Measurements from ENCODE around the gene LLGL1.

The LLGL1 gene

DNA sequence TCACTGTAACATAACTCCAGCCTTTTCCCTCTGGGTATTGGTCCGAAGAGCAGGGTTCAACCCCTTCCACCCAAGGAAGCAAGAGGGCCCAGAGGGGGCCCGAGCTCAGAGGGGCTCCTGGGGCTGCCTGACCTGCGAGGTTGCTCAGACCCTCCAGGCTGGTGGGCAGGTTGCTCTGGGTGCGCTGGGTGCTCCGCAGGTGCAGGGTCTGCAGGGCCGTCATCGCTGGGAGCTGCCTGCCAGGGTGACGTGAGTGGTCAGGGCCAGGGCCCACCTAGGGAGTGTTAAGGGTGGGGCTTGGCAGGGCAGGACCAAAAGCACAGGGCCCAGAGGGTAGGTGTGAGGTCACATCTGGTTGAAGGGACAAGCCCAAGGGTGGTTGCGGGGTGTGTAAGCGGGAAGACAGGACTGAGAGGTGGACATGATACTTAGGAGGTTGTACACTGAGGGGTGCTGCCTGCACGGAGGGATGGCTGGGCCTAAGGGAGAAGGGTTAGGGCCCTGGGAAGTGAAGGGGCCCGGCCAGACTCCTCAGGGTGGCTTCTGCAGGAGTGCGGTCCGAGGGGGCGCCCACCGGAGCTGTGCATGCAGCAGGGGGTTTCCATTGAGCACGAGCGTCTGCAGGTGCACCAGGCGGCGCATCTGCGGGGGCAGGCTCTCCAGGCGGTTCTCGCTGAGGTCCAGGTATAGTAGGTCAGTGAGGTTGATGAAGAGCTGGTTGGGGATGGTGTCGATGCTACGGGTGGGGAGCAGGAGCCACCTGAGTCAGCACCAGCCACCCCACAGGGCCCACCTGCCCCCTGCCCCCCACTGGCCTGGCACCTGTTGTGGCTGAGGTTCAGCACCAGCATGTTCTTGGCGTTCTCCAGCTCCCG is 28.7 kb downstream of the LLGL1 start:
- no peak for DNase-seq

DNA sequence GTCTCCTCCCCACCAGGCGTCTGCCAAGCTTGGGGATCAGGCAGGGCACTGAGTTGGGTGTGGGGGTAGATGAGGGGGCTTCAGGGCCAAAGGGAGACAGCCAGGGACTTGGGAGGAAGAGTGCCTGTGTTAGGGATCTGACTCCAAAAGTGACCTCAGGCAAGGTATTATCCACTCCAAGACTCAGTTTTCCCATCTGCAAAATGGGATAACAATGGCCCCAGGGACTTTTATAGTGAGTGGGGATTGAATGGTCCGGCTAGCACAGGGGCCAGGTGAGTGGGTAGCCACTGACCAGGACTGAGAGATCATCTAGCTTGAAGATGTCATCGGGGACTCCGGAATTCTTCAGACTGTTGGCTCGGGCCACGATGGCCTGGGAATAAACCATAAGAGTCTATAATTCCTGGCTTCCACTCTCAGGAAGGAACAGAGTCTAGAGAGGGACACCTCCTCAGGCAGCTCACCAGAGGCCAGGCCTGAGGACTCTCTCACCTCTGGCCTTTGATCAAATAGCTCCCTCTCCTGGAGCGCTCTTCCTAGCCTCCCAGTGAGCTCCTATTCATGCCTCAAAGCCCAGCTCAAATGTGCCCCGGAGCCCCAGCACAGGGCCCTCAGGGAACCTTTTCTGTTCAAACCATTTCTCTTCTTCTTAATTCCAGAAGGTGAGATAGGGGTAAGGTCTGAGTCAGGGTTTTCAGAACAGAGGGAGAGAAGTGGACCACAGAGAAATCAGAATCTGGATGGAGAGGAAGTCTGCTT is 29.6 kb downstream of the LLGL1 start:
- no peak for DNase-seq

DNA sequence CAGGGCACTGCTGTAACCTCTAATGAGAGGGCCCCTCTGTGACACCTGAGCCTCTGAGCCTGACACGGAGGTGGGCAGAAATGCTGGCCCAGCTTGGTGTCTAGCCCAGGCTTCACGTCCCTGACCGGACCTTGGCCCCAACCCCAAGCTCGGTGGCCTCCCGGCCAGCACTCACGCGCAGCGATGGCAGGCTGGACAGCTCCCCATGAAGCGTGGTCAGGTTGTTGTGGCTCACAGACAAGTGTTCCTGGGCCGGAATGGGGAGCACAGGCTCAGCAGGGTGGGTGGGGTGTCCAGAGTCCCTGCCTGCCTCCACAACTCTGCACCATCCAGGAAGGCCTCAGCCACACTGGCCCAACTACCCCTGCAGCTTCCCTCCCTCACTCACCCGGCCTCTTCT is 30.9 kb downstream of the LLGL1 start:
- no peak for DNase-seq

DNA sequence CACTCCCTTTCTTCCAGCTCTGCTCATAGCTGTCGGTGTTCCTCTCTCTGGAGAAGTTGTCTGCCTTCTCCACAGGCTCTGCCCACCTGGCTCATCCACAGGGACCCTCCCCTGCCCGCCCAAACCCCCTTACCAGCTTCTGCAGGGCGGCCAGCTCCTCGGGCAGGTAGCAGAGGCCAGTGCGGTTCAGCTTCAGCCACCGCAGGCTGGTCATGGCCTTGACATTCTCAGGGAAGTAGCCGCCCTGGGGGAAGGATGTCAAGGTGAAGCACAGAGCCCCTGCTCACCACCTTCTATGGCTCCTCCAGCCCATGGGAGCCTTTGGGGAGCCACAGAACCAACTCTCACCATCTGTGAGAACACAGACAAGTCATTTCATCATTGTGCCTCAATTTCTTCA is 31.3 kb downstream of the LLGL1 start:
- DNase-seq: no peak

DNA sequence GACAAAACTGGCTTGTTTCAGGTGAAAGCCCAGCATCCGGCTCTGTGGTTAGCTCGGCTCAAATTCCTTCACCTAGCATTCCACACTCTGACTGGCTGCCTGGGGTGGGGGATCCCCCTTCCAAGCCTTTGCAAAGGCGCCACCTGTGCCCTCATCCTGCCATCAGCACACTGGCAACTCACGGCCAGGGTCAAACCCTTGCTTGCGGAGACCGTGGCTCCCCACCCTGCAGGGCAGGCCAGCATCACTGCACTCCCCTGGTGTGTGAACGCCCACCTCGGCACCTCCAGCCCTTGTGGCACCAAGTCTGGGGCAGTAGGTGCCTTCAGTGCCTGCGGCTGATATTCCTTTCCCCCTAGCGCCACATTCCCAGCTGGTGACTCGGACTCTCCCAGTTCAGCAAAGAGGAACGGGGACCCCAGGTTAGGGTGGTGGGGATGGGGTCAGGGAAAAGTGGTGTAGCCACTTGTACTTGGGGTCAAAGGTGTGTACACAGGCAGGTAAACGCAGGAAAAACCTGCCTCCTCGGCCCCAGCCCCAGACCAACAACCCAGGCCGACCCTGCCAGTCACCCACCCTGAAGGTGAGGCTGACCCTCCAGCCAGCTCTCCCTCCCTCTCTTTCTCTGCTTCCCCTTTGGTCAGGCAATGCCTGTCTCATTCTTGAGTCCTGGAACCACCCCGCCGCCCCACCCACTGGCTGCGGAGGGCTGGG is 32.0 kb downstream of the LLGL1 start:
- DNase-seq: no peak

DNA sequence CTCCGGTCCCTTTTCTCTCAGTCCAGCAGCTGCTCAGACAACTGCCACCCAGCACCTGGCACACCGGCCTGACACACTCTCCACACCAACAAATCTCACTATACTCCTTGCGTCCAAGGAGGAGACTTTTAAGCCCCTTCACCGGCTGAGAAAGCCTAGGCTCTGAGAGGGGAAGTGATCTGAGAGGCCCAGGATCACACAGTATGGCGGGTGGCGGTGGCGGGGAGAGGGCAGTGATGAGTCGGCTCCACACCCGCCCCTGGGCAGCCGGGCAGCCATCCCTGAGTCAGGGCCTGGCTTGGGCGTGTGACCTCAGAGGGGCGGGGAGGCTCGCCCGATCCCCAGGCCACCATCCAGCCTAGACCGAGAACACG is 32.5 kb downstream of the LLGL1 start:
- peak; percentile 76 for DNase-seq

DNA sequence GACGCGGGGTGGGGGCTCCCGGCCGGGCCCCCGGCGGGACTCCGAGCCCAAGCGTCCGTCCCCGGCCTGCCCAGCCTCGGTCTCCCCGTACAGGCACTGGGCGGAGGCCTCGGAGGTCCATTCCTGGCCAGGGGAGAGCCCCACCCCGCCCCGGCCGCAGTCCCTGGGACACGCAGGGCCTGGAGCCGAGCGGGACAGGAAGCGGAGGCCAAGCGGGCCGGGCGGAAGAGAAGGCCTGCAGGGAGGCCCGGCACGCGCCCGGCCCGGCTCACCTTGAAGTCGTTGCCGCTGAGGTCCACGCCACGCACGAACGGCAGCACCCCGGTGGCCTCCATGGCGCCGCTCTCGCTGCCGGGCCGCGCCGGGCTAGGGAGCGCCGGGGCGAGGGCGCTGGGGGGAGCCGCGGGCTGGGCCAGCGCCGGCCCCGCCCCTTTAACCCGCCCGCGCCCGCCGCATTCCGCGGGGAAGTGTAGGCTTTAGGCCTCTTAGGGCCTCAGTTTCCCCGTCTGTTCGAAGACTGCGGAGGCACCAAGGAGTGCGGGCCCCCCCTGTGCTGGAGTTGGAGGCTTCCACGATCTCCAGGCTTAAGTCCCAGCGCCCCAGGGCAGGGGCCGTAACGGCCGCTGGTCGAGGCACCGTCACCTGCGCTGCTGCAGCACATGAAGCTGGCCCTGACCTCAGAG is 33.1 kb downstream of the LLGL1 start, which contains the start of gene FLII:
Gene FLII (minus strand): TSS at position 383 of the 683 bp plus-strand sequence. CDS start 48 bp downstream, at position 335.
- peak; percentile 63 for DNase-seq

DNA sequence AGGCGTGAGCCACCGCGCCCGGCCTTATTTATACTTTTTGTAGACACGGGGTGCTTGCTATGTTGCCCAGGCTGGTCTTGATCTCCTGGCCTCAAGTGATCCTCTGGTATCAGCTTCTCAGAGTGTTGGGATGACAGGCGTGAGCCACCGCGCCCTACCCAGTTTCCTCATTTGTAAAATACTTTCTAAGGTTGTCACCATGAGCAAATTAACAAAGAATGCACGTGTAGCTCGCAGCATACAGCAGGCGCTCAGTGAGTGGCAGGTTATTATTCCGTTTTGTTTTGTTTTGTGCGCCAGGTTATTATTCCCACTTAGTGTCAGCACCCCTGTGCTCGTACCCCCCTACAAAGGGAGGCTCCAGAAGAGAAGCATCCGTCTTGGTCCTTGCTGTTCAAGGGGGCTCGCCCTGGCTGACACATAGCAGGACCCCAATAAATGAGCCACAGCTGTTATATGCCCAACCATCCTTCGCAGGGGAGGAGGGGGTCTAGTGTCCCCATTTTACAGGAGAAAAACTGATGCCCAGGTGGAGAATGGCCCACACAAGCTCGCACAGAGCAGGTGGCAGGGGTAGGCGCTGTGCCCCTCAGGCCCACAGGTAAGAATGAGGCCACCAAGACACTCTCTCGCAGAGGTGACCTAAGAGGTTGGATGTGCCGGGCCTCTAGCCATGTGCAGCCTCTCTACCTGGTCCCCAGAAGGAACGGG is 34.3 kb downstream of the LLGL1 start:
- DNase-seq: no peak

DNA sequence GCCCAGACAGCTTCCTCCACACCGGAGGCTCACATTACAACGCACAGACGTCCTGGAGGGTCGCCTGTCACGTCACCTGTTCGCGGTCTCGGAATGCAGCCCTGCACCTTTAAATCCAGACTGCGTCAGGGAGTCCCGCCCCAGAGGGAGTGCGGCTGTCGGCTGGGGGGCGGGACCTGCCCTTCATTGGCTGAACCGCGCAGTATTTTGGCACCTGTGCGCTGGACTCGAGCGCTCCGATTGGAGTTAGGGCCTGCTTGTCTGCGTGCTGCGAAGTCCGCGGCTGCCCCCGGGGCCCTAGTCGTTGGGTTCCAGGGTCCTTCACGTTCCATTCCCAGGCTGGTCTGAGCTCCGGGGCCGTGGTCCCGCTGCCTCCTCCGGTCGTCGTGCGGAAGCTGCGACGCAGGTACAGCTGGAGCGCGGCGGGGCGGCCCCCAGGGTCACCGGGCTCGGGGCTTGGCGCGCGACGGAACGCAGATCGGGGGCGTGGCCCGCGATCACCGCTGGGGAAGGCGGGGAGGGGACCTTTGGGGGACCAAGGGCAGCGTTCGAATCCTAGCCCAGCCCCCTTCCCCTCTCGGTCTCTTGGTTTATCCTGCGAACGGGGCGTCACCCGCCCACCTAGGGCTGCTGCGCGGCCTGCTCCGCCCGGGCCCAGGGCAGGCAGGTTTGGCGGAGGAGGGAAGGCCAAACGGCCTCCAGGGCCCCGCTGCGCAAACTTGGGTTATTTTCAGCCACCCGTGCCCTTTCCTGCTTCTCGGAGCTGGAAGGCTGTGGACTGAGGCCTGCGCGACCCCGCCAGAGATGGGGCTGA is 35.1 kb downstream of the LLGL1 start, which contains the start of gene MIEF2:
Gene MIEF2 (plus strand): TSS at position 331 of the 814 bp plus-strand sequence. CDS start 2,059 bp downstream, outside the sequence.
- DNase-seq: peak; percentile 96

DNA sequence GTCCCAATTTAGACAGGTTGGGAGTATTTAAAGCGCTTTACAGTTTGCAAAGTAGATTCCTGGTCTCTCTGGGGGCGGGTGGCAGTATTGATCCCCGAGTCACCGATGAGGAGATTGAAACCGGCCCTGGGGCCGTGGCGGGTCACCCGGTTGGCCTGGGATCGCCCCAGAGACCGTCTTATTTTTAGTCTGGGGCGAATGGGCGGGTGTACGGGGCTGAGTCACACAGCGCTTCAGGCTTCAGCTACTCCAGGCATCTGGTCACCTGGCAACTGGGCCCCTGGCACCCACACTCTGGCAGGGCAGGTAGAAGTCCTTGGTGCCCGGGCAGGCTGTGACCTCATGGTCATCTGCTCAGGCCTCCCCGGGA is 35.7 kb downstream of the LLGL1 start:
- DNase-seq: peak; percentile 32

DNA sequence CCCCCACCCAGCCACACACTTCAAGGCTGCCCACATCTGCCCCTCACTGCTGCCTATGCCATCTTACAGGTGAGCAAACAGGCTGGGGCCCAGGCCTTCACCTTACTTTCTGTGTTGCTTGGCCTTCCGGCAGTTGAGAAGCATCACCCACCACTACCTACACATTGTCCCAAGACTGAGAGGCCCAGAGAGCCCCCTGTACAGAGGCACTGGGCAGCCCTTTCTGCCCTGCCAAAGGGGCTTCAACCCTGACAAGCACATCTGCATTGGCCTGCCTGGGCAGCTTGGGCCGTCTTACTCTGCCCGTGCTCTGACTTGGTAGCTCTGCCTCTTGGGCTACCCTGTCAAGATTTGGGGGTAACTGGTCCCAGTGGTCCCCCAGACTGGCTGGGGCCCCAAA is 36.2 kb downstream of the LLGL1 start:
- peak; percentile 26 for DNase-seq

DNA sequence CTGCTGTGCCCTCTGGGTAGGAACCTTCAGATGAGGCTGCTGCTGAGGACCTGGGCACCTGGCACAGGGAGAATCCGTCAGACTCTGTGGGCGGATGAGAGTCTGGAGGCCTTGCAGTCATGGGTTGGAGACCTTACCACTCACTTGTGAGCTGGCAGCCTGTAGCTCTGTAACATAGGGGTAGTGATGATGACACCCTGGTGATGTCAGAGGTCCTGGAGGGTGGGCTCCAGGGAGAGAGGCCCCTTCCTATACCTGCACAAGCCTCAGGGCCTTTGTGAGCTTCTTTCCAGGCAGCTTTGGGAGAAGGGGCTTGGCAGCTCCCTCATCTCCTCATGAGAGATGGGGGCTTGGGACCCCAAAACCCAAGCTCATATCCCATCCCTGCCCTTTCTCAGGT is 36.7 kb downstream of the LLGL1 start:
- no peak for DNase-seq

DNA sequence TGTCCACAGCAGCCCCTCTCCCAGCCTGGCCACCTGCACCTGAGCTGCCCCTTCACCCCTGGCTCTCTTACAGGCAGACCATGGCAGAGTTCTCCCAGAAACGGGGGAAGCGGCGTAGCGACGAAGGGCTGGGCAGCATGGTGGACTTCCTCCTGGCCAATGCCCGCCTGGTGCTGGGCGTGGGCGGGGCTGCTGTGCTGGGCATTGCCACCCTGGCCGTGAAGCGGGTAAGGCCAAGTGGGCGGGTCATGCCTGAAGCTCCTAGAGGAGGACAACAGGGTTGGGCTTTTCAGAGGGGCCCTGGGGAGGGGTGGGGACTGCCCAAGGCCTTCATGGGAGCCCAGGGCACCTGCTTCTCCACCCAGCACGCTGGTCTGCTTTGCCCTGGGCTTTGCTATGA is 37.2 kb downstream of the LLGL1 start:
- DNase-seq: peak; percentile 26

DNA sequence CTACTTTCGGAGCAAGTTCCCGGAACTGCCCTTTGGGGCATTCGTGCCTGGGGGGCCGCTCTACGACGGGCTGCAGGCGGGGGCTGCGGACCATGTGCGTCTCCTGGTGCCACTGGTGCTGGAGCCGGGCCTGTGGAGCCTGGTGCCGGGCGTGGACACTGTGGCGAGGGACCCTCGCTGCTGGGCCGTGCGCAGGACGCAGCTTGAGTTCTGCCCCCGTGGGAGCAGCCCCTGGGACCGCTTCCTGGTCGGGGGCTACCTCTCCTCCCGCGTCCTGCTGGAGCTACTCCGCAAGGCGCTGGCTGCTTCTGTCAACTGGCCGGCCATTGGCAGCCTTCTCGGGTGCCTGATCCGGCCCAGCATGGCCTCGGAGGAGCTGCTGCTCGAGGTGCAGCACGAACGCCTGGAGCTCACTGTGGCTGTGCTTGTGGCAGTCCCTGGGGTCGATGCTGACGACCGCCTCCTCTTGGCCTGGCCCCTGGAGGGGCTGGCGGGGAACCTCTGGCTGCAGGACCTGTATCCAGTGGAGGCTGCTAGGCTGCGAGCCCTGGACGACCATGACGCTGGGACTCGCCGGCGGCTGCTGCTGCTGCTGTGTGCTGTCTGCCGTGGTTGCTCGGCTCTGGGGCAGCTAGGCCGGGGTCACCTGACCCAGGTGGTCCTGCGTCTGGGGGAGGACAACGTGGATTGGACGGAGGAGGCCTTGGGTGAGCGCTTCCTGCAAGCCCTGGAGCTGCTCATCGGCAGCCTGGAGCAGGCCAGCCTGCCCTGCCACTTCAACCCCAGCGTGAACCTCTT is 38.6 kb downstream of the LLGL1 start:
- DNase-seq: no peak

DNA sequence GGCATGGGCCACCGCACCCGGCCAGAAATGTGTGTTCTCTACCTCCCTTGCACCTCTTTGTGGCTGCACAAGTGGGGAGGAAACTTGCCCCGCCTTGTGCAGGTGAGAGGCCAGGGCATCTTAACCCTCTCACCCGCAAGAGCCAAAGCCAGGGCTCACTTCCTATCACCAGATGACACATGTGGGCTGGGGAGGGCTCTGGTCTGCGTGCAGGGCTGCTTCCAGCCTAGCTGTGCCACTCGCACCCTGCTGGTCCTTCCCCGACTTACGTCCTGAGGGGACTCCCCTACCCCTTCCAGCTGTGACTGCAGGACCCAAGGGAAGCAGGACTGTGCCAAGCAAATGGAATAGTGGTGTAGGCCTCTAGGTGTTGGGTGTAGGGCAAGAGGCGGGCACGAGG is 41.9 kb downstream of the LLGL1 start:
- DNase-seq: no peak

DNA sequence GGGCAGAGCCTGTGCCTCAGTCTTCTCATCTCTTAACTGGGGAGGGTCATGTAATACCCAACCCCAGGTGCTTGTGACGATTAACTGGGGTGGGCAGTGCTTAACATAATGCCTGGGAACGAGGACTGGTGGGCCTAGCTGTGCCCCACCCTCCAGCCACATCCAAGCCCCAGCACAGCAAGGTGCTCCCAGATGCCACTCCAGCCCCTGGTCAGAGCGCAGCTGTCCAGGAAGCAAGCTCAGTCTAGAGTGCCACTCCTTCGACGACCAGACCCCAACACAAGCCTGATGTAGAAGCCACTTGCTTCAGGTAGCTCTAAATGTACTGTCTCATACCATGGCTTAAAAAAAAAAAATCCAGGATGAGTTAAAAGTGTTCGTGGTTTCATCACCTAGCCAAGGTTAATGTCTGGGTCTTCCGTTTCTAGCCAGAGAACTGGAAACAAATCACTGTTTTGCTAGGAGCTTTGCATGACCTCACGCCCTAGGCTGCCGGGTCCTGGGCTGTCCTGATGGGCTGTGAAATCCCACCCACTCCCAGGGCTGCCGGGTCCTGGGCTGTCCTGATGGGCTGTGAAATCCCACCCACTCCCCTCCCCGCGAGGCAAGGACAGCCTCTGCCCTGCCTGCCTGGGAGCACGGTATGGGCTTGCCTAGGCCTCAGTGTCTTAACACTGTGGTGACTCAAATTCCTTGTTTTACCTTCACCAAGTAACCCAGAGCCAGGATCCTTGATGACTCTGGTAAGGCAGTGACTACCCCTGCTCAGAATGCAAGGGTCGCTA is 42.7 kb downstream of the LLGL1 start:
- DNase-seq: no peak

DNA sequence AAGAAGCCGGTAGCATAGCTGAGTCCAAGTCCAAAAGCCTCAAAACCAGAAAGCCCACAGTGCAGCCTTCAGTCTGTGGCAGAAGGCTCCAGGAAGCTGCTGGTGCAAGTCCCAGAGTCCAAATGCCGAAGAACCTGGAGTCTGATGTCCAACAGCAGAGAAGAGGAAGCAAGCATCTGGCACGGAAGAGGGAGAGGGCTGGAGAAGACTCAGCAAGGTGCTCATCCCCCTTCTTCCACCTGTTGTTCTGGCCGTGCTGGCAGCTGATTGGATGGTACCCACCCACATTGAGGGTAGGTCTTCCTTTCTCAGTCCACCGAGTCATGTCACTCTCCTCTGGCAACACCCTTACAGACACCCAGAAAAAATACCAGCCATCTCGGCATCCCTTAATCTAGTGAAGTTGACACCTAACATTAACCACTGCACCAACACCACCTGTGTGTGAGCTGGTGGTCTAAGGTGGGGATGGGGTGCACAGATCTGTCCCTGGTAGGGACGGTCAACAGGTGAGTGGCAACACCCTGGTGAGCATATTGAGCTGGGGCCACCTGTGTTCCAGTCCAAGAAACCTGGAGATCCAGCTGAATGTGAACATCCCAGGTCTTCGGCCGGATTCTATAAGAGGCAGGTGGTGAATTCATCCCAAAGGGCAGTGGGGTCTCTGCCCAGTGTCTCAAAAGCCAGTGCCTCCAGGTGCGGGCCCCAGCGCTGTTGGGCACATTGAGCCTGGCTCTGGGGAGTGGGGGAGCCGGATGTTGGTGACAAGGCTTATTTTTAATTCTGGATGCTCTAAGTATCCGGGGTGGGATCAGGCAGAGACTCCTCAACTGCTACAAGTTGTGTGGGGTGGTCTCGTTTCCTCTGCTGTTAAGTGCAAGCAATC is 44.9 kb downstream of the LLGL1 start:
- DNase-seq: no peak

DNA sequence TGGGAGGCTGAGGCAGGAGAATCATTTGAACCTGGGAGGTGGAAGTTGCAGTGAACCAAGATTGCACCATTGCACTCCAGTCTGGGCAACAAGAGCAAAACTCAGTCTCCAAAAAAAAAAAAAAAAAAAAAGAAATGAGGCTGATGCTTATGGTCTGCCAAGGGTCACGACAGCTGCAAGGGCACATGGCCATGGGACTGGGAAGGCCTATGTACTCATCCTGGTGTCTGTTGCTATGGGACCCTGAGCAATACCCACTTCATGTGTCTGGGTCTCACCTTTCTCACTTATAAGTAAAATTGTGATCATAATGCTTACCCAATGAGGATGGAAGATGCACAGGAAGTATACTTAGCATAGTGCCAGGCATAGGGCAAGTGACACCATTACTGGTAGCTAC is 51.6 kb downstream of the LLGL1 start:
- DNase-seq: no peak

All from left hindlimb (tissue), 1 donor.